ENCODE results near the gene GPR132.

GRCh38 chr14:105005929-105006830 lies 59.0 kb downstream of the GPR132 start:
- TF ChIP-seq POLR2AphosphoS5 (IDR thresholded peaks at IDR 0.05; ENCODE audit: insufficient read depth in 1 of 2, low read depth in 1 of 2) (no peak), CTCF (IDR thresholded peaks at IDR 0.05) (no peak)

Data from vagina (tissue), 2 donors.